H1 (cell line): ENCODE results near the gene GAB2. TPM values are rescaled to one million over a fixed set of nuclear protein-coding genes. Genes with fewer than 3 reads are reported as not detected.

ENCODE experiments used
- CBX5 ChIP-seq: fragments of 300-800, 300-1000 bp; sonication (generic); IDR thresholded peaks from 2 replicates; pipeline ENCODE4 v1.7.1; 2016; ENCODE audit warnings: antibody characterized with exemption, low read length, low read depth
- CHD2 ChIP-seq: IDR thresholded peaks from 2 replicates; pipeline ENCODE4 v1.6.1; 2012; ENCODE audit warnings: low read length, improper control_type of control experiment
- CHD7 ChIP-seq: fragments of 300-600 bp; sonication (generic); IDR thresholded peaks from 2 replicates; pipeline ENCODE4 v1.7.1; 2012; ENCODE audit warnings: low read length, moderate library complexity, mild to moderate bottlenecking, inconsistent platforms; ENCODE audit not compliant: insufficient replicate concordance
- polyA plus RNA-seq, 7 experiments: library from polyadenylated mRNA; depleted of rRNA in 3 of 7; stranded (reverse) in 5 of 7; unstranded in 2 of 7; fragments of >200 nt in 5 of 7; fragments of 200-250 nt in 2 of 7; gene quantifications; 1 replicate in 5 of 7; 2 replicates in 1 of 7; 4 replicates in 1 of 7; pipeline versions ENCODE4 v1.2.1 to v1.2.3, GENCODE V29; 2011 to 2013; ENCODE audit warnings: missing spikeins in 2 of 7, mixed read lengths in 2 of 7
- total RNA-seq: library from RNA; stranded (reverse); fragmentation: NEBNext Ultra II Directional; extraction: Animal tissue kit (Norgen Biotek cat#: 25700); gene quantifications from 2 replicates; pipeline ENCODE4 v1.2.1, GENCODE V29; 2021

The GAB2 gene
- total and polyA plus RNA-seq, 2 of the 8 experiments (the other 6 are each of a cell fraction or from before 2014, with no cell fraction given): 6.3 to 14.0 TPM

GRCh38 chr11:78231962-78232501 is 185.6 kb downstream of the GAB2 start (continued):
- TF ChIP-seq CHD7 (no peak), CHD2 (no peak), CBX5 (no peak)
